PFSK-1 (cell line): Measurements from ENCODE around the gene KLK2.
A peak's percentile ranks its signal among the peaks of the same experiment; 100 is the strongest.

Experiments
- FOXP2 ChIP-seq: optimal IDR thresholded peaks from 2 replicates; pipeline ENCODE3; 2011; ENCODE audit warnings: borderline replicate concordance, control low read depth, inconsistent platforms; ENCODE audit not compliant: insufficient read depth; ENCODE audit errors: extremely low read length, extremely low read depth
- POLR2AphosphoS5 ChIP-seq: IDR thresholded peaks from 2 replicates; pipeline ENCODE4 v1.6.1; 2012; ENCODE audit warnings: low read depth, mild to moderate bottlenecking, control low read depth, low read length, moderate library complexity
- REST ChIP-seq, 2 experiments: IDR thresholded peaks; 2 replicates each; pipeline versions ENCODE4 v1.6.1 to v1.8.0; 2011 to 2012; ENCODE audit warnings: low read depth in 2 of 2, low read length in 2 of 2, control low read depth in 1 of 2, inconsistent platforms in 1 of 2, mild to moderate bottlenecking in 1 of 2, moderate library complexity in 1 of 2; ENCODE audit not compliant: insufficient read depth in 1 of 2
- SIN3A ChIP-seq: IDR thresholded peaks from 2 replicates; pipeline ENCODE4 v1.6.1; 2012; ENCODE audit warnings: mild to moderate bottlenecking, low read length, moderate library complexity, borderline replicate concordance; ENCODE audit not compliant: insufficient read depth
- TAF1 ChIP-seq: IDR thresholded peaks from 2 replicates; pipeline ENCODE4 v1.6.1; 2012; ENCODE audit warnings: low read length, control low read depth, borderline replicate concordance; ENCODE audit not compliant: insufficient read depth

The KLK2 gene

GRCh38 chr19:50922317-50922853 lies 49.1 kb downstream of the KLK2 start:
- TF ChIP-seq REST (IDR thresholded peaks at IDR 0.05; ENCODE audit: insufficient read depth in 1 of 2, low read depth in 2 of 2, low read length in 2 of 2) = no peak
- no peak for TF ChIP-seq FOXP2
- TF ChIP-seq POLR2AphosphoS5 = no peak
- no peak for TF ChIP-seq SIN3A
- no peak for TF ChIP-seq TAF1

- no peak for TF ChIP-seq FOXP2
- no peak for TF ChIP-seq REST (IDR thresholded peaks at IDR 0.05; ENCODE audit: insufficient read depth in 1 of 2, low read depth in 2 of 2, low read length in 2 of 2)
- no peak for TF ChIP-seq TAF1
- no peak for TF ChIP-seq SIN3A
- no peak for TF ChIP-seq POLR2AphosphoS5
Measured at GRCh38 chr19:50924586-50924985, 51.3 kb downstream of the KLK2 start.

- TF ChIP-seq REST (IDR thresholded peaks at IDR 0.05; ENCODE audit: insufficient read depth in 1 of 2, low read depth in 2 of 2, low read length in 2 of 2) (no peak), TAF1 (no peak), POLR2AphosphoS5 (no peak), SIN3A (no peak), FOXP2 (no peak)
Measured at GRCh38 chr19:50925734-50926133, 52.5 kb downstream of the KLK2 start.

GRCh38 chr19:50926144-50926543 lies 52.9 kb downstream of the KLK2 start:
- TF ChIP-seq SIN3A (no peak), REST (IDR thresholded peaks at IDR 0.05; ENCODE audit: insufficient read depth in 1 of 2, low read depth in 2 of 2, low read length in 2 of 2) (peak; percentile 56 to 86)

GRCh38 chr19:50928831-50929230 lies 55.6 kb downstream of the KLK2 start:
- TF ChIP-seq SIN3A (no peak), TAF1 (no peak), POLR2AphosphoS5 (no peak), REST (IDR thresholded peaks at IDR 0.05; ENCODE audit: insufficient read depth in 1 of 2, low read depth in 2 of 2, low read length in 2 of 2) (no peak), FOXP2 (no peak)
